ENCODE results near the gene TMEM119. TPM values are rescaled to one million over a fixed set of nuclear protein-coding genes. Genes with fewer than 3 reads are reported as not detected.

The TMEM119 gene
- total and polyA plus RNA-seq, 2 of the 8 experiments (the other 6 are each of a cell fraction or from before 2014, with no cell fraction given) = 0.35 to 0.61 TPM

DNA sequence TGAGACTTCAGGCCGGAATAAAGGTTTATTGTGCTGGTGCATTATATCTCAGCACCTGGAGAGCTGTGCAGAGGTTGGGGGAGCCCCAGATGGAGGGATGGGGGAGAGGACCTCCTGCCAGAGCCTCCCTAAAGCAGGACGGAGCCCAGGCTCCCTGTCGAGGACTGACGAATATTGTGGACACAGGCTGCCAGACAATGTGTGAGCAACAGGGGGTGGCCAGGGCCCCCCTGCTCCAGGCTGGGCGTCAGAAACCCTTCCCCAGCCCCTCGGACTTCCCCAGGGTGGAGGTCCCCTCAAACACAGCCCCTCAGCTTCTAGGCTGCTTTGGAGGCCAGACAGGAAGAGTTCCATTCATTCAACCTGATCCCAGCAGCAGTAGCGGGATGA, 8.0 kb downstream of the TMEM119 start:
- FAIRE-seq (no peak), DNase-seq (ENCODE audit: low read depth in 1 of 2, low spot score in 2 of 2) (no peak)
- no peak overlapping the region for H2BK20ac ChIP-seq (ENCODE audit: low read length)
- H2BK12ac ChIP-seq (ENCODE audit: low read depth, low read length) = 0 out of 2 replicates have a peak overlapping the region, but pooled peaks have one; percentile 9
- 0 out of 4 replicates have a peak overlapping the region, but pooled peaks of 1 of the 2 experiments have one; percentile 7 for H3K4me2 ChIP-seq (ENCODE audit: insufficient read depth in 1 of 2, low read depth in 2 of 2, low read length in 2 of 2)
- H3K56ac ChIP-seq (replicated peaks; ENCODE audit: insufficient read length, low read depth, low read length) = no peak overlapping the region
- 72% methylated on average over 7 of the region's 7 CpGs; no CpG with 5 or more reads in 1 of the 2 experiments for WGBS, 2 experiments (ENCODE audit: extremely low coverage in 1 of 2, insufficient coverage in 1 of 2, insufficient read length in 1 of 2, insufficient replicate concordance in 2 of 2, low coverage in 1 of 2, low lambda C conversion rate in 2 of 2, missing lambda C conversion rate in 1 of 2)
- H4K20me1 ChIP-seq (replicated peaks in 1 of 2; ENCODE audit: control insufficient read depth in 1 of 2, insufficient read depth in 2 of 2, low read length in 2 of 2) = no peaks in the 10 kb centered on the region
- no peak overlapping the region for H3K4me3 ChIP-seq (ENCODE audit: extremely low read depth in 1 of 4, insufficient read depth in 2 of 4, low read depth in 3 of 4, low read length in 4 of 4)
- H3K36me3 ChIP-seq (ENCODE audit: control insufficient read depth in 2 of 4, insufficient read depth in 4 of 4, low read length in 3 of 4) = no peaks in the 10 kb centered on the region
- H3K27ac ChIP-seq (ENCODE audit: low read depth, low read length) = no peak overlapping the region
- H3K4ac ChIP-seq (replicated peaks; ENCODE audit: insufficient read length, low read depth, low read length) = no peak overlapping the region
- H3K23me2 ChIP-seq (ENCODE audit: low read depth, low read length) = no peaks in the 10 kb centered on the region
- no peak overlapping the region for H2BK15ac ChIP-seq (ENCODE audit: low read length)
- H3K4me1 ChIP-seq (replicated peaks in 1 of 4; ENCODE audit: control insufficient read depth in 3 of 4, insufficient read depth in 4 of 4, low read length in 3 of 4) = peaks cover 0 to 17% (median 11%) of the 10 kb centered on the region in 4 experiments; a peak in 6 of 7 replicates
- peak overlapping the region; percentile 35; the same call in 1 of the 2 replicates for H4K8ac ChIP-seq (ENCODE audit: extremely low read depth, insufficient read depth, low read length)
- no peak overlapping the region for H2BK5ac ChIP-seq (ENCODE audit: low read depth, low read length)
- H3K9ac ChIP-seq (replicated peaks in 1 of 4; ENCODE audit: extremely low read depth in 1 of 4, low read depth in 3 of 4, low read length in 3 of 4) = no peak overlapping the region
- H3K9me3 ChIP-seq (ENCODE audit: insufficient read depth in 2 of 2, low read depth in 1 of 2, low read length in 1 of 2) = no peaks in the 10 kb centered on the region
- H2AK5ac ChIP-seq (ENCODE audit: low read depth, low read length) = no peak overlapping the region
- H4K91ac ChIP-seq (replicated peaks; ENCODE audit: insufficient read length, low read length) = no peak overlapping the region
- H3K23ac ChIP-seq (ENCODE audit: insufficient read length) = no peak overlapping the region
- H3K14ac ChIP-seq (ENCODE audit: insufficient read length) = no peak overlapping the region
- H3K79me2 ChIP-seq (ENCODE audit: control insufficient read depth in 1 of 2, insufficient read depth in 2 of 2, low read length in 2 of 2) = no peaks in the 10 kb centered on the region
- H3K79me1 ChIP-seq (ENCODE audit: low read depth, low read length) = no peaks in the 10 kb centered on the region
- H3K18ac ChIP-seq (ENCODE audit: extremely low read depth, low read length) = no peak overlapping the region; the same call in 1 of the 2 replicates
- ChIA-PET POLR2A (ENCODE audit: partially characterized antibody) (interaction anchor here (1.2 to 3.5 kb wide), 3 partner anchors 11 to 28 kb away, joined by 3 to 10 read pairs (median 5); partner anchors contain the start of genes ISCU and SART3), CTCF (ENCODE audit: partially characterized antibody) (interaction anchor here (0.6 to 1.8 kb wide), 15 partner anchors 8 to 382 kb away, joined by 3 to 7 read pairs (median 3); partner anchors contain the start of gene TMEM119)
- no peak overlapping the region for H2BK120ac ChIP-seq (replicated peaks; ENCODE audit: low read depth, low read length)
- H2AFZ ChIP-seq (ENCODE audit: low read length) = no peak overlapping the region
- no peak overlapping the region for H4K5ac ChIP-seq (ENCODE audit: insufficient read length, low read depth, low read length)
- H3K27me3 ChIP-seq (replicated peaks in 1 of 4; ENCODE audit: control insufficient read depth in 3 of 4, extremely low read depth in 1 of 4, insufficient read depth in 3 of 4, low read length in 3 of 4) = no peaks in the 10 kb centered on the region
- TF ChIP-seq FOSL1 (IDR thresholded peaks at IDR 0.05; ENCODE audit: insufficient read depth, low read depth, low read length) (no peak), KDM1A (IDR thresholded peaks at IDR 0.05; ENCODE audit: borderline replicate concordance, low read length) (no peak), ASH2L (IDR thresholded peaks at IDR 0.05; ENCODE audit: low read length) (no peak), TAF1 (IDR thresholded peaks at IDR 0.05; ENCODE audit: low read depth, low read length) (no peak), CBX8 (IDR thresholded peaks at IDR 0.05; ENCODE audit: borderline replicate concordance, low read depth, low read length) (no peak), CREB1 (IDR thresholded peaks at IDR 0.05) (no peak), RXRA (IDR thresholded peaks at IDR 0.05; ENCODE audit: insufficient read depth, low read depth, low read length) (no peak), JUN (IDR thresholded peaks at IDR 0.05; ENCODE audit: low read depth, low read length) (no peak), CBX5 (IDR thresholded peaks at IDR 0.05; ENCODE audit: low read depth, low read length) (no peak), KDM5A (IDR thresholded peaks at IDR 0.05; ENCODE audit: low read length) (no peak), POU5F1 (IDR thresholded peaks at IDR 0.05; ENCODE audit: low read depth, low read length) (no peak), SRF (IDR thresholded peaks at IDR 0.05; ENCODE audit: low read depth, low read length) (no peak), TBP (IDR thresholded peaks at IDR 0.05; ENCODE audit: low read depth, low read length) (no peak), RAD21 (IDR thresholded peaks at IDR 0.05 in 1 of 2, conservative IDR thresholded peaks at IDR 0.05 in 1 of 2; ENCODE audit: low read depth in 2 of 2, low read length in 2 of 2) (no peak)
